Retinal pigment epithelial cell (primary cell): ENCODE results near the gene BACH2.

ENCODE experiments used
- DNase-seq: peaks from one replicate; pipeline ENCODE4 v3.0.0-alpha.2; 2010; ENCODE audit warnings: low read depth
- H3K4me3 ChIP-seq: 2 replicates; pipeline ENCODE4 v1.5.1; 2011; ENCODE audit warnings: mild to moderate bottlenecking, low read length, control low read depth, moderate library complexity
- TF ChIP-seq, protein P1 (sequence below): conservative IDR thresholded peaks from 2 replicates; pipeline ENCODE4 v1.5.1; 2011; ENCODE audit warnings: low read depth, low read length, control low read depth, inconsistent platforms

The BACH2 gene

DNA sequence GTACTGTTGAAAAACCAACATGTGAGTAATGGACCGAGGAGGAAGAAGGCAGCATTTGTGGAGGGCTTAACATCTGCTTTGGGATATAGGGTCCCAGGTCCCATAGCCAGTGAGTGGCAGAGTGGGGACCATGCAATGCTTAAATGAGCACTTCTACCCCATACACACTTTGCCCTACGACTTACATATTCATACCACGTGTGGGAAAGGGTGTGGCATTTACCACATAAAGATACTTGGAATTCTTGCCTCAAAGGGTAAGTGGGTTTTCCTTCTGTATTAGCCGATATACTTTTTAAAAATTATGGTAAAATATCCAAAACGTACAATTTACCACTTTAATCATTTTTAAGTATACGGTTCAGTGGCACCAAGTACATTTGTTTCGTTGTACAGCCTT lies 199.3 kb downstream of the BACH2 start:
- no peak overlapping the region for H3K4me3 ChIP-seq
- DNase-seq = no peak
- TF ChIP-seq, protein P1, sequence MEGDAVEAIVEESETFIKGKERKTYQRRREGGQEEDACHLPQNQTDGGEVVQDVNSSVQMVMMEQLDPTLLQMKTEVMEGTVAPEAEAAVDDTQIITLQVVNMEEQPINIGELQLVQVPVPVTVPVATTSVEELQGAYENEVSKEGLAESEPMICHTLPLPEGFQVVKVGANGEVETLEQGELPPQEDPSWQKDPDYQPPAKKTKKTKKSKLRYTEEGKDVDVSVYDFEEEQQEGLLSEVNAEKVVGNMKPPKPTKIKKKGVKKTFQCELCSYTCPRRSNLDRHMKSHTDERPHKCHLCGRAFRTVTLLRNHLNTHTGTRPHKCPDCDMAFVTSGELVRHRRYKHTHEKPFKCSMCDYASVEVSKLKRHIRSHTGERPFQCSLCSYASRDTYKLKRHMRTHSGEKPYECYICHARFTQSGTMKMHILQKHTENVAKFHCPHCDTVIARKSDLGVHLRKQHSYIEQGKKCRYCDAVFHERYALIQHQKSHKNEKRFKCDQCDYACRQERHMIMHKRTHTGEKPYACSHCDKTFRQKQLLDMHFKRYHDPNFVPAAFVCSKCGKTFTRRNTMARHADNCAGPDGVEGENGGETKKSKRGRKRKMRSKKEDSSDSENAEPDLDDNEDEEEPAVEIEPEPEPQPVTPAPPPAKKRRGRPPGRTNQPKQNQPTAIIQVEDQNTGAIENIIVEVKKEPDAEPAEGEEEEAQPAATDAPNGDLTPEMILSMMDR = no peak

DNA sequence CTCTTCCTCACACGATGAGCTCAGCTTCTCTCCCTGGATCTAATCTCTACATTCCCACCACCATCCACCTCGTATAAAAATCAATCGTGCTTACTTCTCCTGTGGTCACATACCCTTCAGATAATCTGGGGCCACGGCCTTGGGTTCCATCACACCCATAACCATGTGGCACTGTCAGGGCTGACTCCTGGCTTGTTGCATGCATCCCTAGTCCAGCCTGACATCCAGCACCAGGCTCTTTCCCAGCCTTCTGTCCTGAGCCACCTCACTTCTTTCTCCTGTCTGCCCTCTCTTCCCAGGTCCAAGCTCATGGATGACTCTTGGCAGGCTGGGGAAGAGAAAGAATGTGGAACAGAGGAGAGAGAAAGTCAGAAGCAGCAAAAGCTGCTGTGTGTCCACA lies 199.8 kb downstream of the BACH2 start:
- DNase-seq = no peak
- TF ChIP-seq, protein P1 = no peak
- H3K4me3 ChIP-seq = no peak overlapping the region

DNA sequence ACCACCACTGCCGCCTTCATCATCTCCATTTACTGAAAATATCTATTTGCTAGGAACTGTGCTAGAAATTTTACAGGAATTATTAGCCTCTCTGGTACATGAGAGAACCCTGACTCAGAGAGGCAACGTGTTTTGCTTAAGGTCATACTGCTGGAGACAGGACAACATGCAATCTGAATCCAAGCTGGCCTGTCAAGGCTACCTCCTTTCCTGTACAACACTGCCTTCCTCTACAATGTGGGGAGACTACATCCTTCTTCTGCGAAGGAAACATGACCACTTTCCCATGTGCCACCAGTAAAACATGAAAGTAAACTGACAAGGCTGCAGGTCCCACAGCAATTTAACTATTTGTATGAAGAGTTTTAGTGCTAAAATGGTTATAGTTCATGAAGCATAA lies 200.9 kb downstream of the BACH2 start:
- DNase-seq = no peak
- TF ChIP-seq, protein P1 = no peak

DNA sequence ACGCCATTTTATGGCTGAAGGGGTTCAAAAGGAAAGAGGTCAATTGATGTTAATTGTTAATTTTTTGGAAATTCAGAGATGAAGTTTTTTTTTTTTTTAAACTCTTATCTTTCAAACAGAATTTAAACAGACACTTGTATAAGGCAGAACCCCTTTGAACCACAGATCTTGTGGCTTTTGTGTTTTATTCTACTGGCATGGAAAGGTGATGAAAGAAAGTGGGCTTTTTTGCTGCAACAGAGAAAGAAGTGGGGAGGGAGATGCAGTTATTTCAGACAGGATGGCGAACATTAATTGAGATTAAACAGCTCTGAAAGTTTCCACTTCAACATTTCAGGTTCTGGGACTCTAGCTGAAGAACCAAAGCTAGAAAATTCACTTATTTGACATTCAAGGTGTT lies 201.5 kb downstream of the BACH2 start:
- TF ChIP-seq, protein P1 = no peak
- H3K4me3 ChIP-seq = no peak overlapping the region
- DNase-seq = no peak

More for the DNA sequence above, 200.9 kb downstream of the BACH2 start:
- H3K4me3 ChIP-seq = no peak overlapping the region

DNA sequence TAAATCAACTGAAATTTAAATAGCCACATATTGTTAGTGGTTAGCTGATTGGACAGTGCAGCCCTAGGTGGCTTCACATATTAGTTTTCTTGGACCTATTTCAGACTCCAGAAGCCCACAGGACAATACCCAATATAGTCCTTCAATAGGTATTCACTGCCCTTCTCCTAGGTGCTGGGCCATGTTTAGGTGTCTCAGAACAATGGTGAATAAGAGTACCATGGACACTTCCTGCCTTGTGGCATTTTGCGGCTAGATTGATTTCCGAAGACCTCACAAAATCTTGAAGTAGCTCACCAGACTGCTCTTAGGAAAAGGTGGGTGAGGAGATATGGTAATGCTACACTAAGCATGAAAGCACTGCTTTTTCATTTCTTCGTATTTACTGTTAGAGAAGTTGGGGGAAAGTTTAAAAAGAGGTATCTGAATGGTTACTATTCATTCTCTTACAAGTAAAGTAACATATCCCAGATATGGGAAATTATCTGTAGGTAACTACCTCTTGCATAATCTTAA lies 203.0 kb downstream of the BACH2 start:
- no peak for DNase-seq
- TF ChIP-seq, protein P1 = no peak
- H3K4me3 ChIP-seq = no peak overlapping the region

DNA sequence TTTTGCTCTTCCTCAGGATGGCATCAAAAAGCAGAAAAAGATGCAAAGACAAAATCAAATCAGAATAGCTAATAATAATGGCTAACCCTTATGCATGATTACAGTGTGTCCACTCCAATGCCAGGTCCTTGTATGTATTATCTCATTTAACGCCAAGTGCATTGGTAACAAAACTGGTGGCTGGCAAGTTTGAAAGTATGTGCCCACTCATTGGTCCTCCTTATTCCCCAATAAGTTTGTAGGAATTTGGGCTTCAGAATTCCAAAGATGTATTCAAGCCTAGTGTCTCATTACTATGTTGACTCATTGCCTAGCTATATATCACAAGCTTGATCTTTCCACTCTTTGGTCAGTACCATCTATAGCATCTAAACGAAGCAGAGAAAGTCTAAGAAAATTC lies 205.8 kb downstream of the BACH2 start:
- no peak overlapping the region for H3K4me3 ChIP-seq
- DNase-seq = no peak
- TF ChIP-seq, protein P1 = no peak

DNA sequence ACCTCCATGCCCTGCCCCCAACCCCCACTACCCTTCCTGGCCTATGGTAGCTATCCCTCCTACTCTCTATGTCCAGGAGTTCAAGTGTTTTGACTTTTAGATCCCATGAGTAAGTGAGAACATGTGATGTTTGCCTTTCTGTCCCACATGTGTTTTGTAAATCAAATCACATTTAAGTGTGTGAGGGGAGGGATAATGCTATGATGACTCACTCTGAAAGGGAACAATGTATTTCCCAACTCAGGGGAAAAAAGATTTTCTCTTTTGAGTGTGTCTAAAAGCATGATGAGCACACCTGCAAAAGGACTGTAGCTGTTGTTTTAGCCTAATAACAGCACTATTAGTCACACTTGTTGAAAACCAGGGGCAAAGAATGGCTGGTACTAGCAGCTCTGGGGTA lies 208.6 kb downstream of the BACH2 start:
- DNase-seq = peak; percentile 65
- TF ChIP-seq, protein P1 = no peak
- H3K4me3 ChIP-seq = no peak overlapping the region
